Stimulated activated CD4-positive, alpha-beta T cell treated with anti-CD3 and anti-CD28 coated beads, Interleukin-1b, Interleukin-23, amount 100 ng/mL, for 4 hours (primary cell): Measurements from ENCODE around the gene CYP24A1.

ENCODE experiments used
- DNase-seq, 2 donors: peaks; one replicate each; pipeline ENCODE4 v3.0.0-alpha.2; 2020; ENCODE audit warnings: low read depth in 2 of 2

Gene CYP24A1

GRCh38 chr20:54113566-54113965, 60.2 kb downstream of the CYP24A1 start:
- no peak for DNase-seq

GRCh38 chr20:54112221-54112884, 61.4 kb downstream of the CYP24A1 start:
- no peak for DNase-seq

- DNase-seq = no peak
Observed at GRCh38 chr20:54111460-54111859, 62.3 kb downstream of the CYP24A1 start.

GRCh38 chr20:54110457-54110856, 63.3 kb downstream of the CYP24A1 start:
- no peak for DNase-seq

- DNase-seq = no peak
Observed at GRCh38 chr20:54110041-54110440, 63.7 kb downstream of the CYP24A1 start.

- DNase-seq = no peak
Observed at GRCh38 chr20:54108817-54109216, 65.0 kb downstream of the CYP24A1 start.

GRCh38 chr20:54108326-54108642, 65.5 kb downstream of the CYP24A1 start:
- DNase-seq = no peak

GRCh38 chr20:54107600-54108325, 66.0 kb downstream of the CYP24A1 start:
- DNase-seq = no peak

- no peak for DNase-seq
Observed at GRCh38 chr20:54107181-54107580, 66.6 kb downstream of the CYP24A1 start.

GRCh38 chr20:54106162-54106561, 67.6 kb downstream of the CYP24A1 start:
- DNase-seq = no peak

GRCh38 chr20:54105653-54106052, 68.1 kb downstream of the CYP24A1 start:
- DNase-seq = no peak

- no peak for DNase-seq
Observed at GRCh38 chr20:54104781-54105180, 69.0 kb downstream of the CYP24A1 start.

- no peak for DNase-seq
Observed at GRCh38 chr20:54103762-54104600, 69.8 kb downstream of the CYP24A1 start.
